Mononuclear cell (primary cell): ENCODE measurements around the gene AP5Z1. TPM values are rescaled to one million over a fixed set of nuclear protein-coding genes. Genes with fewer than 3 reads are reported as not detected.
A peak's percentile ranks its signal among the peaks of the same experiment; 100 is the strongest.

Experiments used
- H3K27me3 ChIP-seq: 2 replicates; pipeline ENCODE4 v1.6.0; 2011; ENCODE audit warnings: low read length, control low read depth; ENCODE audit not compliant: insufficient read depth
- H3K4me1 ChIP-seq: 2 replicates; pipeline ENCODE4 v1.5.1; 2011; ENCODE audit warnings: mild to moderate bottlenecking, low read length, control low read depth; ENCODE audit not compliant: insufficient read depth
- H3K4me3 ChIP-seq: 2 replicates; pipeline ENCODE4 v1.5.1; 2011; ENCODE audit warnings: mild to moderate bottlenecking, low read length, moderate library complexity
- H3K9me3 ChIP-seq: 2 replicates; pipeline ENCODE4 v1.5.1; 2011; ENCODE audit warnings: low read depth, mild to moderate bottlenecking, control low read depth, low read length
- total RNA-seq: library from RNA; depleted of rRNA; stranded (reverse); fragments of >200 nt; gene quantifications from one replicate; pipeline ENCODE4 v1.2.3, GENCODE V29; 2012

AP5Z1 gene
- total RNA-seq, 1 donor = 34.5 TPM

DNA sequence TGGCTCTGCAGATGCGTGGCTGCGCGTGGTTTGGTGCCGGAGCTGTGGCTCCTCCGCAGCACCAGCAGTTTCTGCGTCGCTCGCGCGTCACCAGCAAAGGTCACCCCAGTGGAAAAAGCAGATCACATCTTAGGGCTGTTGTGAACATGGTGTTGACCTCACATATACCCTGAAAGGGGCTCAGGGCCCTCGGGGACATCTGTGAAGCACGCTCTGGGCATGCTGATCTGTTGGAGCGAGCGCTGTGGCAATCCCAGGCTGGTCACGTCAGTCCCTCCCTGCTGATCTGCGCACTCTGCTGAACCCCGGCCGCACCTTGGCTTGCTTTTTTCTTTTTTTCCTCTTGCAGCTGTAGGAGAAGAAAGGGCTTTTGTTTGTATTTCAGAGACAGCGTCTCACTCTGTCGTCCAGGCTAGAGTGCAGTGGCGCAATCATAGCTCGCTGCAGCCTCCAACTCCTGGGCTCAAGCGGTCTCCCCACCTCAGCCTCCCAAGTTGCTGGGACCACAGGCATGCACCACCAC, 33.3 kb upstream of the AP5Z1 start:
- H3K4me3 ChIP-seq = no peak overlapping the region
- H3K27me3 ChIP-seq = no peaks in the 10 kb centered on the region
- peaks cover 65% of the 10 kb centered on the region for H3K4me1 ChIP-seq
- H3K9me3 ChIP-seq = no peaks in the 10 kb centered on the region

GRCh38 chr7:4742852-4743251, 32.6 kb upstream of the AP5Z1 start:
- Histone ChIP-seq H3K27me3 (no peaks in the 10 kb centered on the region), H3K4me1 (peaks cover 66% of the 10 kb centered on the region), H3K4me3 (no peak overlapping the region), H3K9me3 (no peaks in the 10 kb centered on the region)

DNA sequence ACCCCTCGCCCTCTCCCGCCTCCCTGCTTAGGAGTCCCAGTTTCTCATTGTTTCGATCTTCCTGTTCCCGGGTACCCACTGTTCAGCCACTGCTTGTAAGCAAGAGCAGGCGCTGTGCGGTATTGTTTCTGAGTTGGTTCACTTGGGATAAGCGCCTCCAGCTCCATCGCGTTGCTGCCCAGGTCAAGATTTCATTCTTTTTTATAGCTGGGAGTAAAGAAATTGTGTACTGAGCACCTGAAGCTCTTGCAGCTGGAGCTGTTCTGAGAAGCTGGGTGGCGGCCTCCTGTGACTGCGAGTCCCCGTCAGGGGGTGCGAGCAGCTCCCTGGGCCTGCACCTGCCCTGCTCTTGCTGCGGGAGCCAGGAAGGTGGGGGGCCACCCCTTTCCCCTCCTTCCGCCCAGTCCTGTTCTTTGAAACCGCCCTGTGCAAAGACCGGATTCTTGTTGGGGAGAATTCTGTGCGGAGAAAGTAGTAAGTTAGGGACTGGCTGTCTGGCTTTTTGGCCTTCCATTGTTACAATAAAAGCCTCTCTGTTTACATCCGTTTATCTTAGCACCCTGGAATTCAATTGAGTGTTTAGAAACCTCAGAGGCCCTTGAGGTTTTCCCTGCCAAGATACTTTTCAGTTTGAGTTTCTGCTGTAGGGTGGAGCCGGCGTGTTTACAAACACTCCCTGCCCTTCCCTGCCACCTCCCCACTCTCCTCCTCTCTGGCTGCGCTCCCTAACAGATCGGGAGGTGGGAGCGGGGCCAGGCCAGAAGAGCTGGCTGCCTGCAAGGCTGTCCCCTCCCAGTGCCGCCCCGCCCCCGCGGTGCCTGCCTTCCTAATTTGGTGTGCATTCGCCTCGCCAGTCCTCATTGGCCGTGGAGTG, 30.8 kb upstream of the AP5Z1 start:
- no peaks in the 10 kb centered on the region for H3K9me3 ChIP-seq
- H3K4me3 ChIP-seq = peak overlapping the region; percentile 34
- no peaks in the 10 kb centered on the region for H3K27me3 ChIP-seq
- H3K4me1 ChIP-seq = peaks cover 57% of the 10 kb centered on the region

DNA sequence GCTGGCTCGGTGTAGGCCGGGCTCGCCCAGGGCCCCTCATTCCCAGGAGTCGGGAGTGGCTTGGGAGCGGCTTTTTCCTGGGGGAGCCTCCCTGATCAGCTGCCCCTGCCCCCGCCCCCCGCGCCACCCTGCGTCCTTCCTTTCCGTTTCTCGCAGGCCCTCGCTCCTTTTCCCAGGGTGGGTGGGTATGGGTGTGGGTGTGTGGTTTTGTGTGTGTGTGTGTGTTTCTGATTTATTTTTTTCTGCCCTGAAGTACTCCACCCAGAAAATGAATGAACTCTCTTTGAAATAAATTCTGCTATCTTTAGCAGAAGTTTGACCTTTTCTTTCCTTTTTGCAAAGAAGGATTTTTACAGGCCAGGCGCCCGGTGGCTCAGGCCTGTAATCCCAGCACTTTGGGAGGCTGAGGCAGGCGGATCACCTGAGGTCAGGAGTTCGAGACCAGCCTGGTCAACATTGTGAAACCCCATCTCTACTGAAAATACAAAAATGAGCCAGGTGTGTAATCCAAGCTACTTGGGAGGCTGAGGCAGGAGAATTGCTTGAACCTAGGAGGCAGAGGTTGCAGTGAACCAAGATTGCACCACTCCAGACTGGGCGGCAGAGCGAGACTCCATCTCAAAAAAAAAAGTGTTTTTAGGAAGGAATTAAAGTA, 30.0 kb upstream of the AP5Z1 start:
- no peaks in the 10 kb centered on the region for H3K9me3 ChIP-seq
- no peaks in the 10 kb centered on the region for H3K27me3 ChIP-seq
- H3K4me3 ChIP-seq = peak overlapping the region; percentile 34
- H3K4me1 ChIP-seq = peaks cover 53% of the 10 kb centered on the region

DNA sequence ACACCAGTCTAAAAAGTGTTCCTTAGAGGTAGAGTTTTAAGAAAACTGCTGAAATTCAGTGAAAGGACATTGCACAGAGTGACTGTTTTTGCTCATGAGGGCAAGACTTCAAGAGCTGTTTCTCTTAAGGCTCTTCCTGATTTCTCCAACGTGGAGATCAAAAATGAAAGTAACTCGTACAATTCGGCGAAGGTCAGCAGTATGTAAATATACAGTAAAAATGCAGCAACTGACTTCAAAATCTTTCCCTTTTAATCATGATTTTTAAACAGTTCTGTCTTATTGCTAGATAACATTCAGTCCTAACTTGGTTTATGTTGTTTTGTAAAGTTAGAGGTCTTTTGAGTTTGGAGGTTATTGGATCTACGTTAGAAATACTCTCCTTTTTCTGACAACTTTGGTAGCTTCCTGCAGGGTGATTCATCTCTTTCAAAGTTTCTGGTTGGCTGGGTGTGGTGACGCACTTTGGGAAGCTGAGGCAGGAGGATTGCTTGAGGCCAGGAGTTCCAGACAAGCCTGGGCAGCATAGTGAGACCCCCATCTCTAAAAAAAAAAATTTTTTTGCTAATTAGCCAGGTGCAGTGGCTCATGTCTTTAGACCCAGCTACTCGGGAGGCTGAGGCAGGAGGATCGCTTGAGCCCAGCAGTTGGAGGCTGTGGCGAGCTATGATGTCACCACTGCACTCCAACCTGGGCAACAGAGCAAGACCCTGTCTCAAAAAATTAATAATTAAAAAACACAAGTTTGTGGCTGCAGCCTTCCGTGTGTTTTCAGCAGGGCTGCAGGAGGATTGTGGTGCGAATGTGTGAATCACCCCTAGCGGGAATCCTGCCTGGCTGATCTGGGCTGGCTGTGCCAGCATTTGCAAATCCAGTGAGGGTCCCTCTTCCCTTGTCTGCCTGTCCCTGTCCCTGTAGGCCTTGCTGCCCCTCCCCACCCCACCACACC, 29.2 kb upstream of the AP5Z1 start:
- Histone ChIP-seq H3K4me1 (peaks cover 53% of the 10 kb centered on the region), H3K27me3 (no peaks in the 10 kb centered on the region), H3K9me3 (no peaks in the 10 kb centered on the region), H3K4me3 (peak overlapping the region; percentile 34)

DNA sequence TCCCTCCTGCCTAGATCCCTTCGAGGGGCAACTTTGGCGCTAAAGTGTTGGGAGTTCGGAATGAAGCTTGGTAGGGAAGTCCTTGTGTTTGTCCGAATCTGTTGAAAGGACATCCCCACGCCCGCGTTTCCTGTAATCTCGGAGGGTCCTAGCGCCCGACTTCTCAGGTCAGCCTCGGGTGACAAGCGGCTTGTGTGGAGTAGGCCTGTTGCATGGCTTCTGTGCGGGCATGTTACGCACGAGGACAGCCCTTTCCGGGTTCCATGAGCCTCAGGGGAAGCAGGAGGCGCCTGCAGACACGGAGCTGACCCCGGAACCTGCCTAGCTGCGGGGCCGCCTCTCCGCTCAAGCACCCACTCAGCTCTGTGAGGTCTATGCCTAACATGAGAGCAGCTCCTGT, 28.4 kb upstream of the AP5Z1 start:
- no peaks in the 10 kb centered on the region for H3K9me3 ChIP-seq
- no peak overlapping the region for H3K4me3 ChIP-seq
- H3K27me3 ChIP-seq = no peaks in the 10 kb centered on the region
- peaks cover 53% of the 10 kb centered on the region for H3K4me1 ChIP-seq

DNA sequence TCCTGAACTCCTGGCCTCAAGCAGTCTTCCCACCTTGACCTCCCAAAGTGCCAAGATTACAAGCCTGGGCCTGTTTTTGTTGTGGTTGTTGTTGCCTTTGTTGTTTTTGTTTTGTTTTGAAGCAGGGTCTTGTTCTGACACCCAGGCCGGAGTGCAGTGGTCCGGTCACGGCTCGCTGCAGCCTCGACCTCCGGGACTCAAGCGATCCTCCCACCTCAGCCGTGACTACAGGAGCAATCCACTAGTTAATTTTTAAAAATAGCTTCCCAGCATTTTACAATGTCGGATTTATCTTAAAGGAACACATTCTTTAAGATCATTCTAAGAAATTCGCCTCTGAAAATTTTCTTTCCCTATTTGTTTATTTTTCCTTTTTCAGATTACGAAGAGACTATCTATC, 27.7 kb upstream of the AP5Z1 start:
- H3K4me1 ChIP-seq = peaks cover 53% of the 10 kb centered on the region
- H3K27me3 ChIP-seq = no peaks in the 10 kb centered on the region
- no peaks in the 10 kb centered on the region for H3K9me3 ChIP-seq
- no peak overlapping the region for H3K4me3 ChIP-seq

DNA sequence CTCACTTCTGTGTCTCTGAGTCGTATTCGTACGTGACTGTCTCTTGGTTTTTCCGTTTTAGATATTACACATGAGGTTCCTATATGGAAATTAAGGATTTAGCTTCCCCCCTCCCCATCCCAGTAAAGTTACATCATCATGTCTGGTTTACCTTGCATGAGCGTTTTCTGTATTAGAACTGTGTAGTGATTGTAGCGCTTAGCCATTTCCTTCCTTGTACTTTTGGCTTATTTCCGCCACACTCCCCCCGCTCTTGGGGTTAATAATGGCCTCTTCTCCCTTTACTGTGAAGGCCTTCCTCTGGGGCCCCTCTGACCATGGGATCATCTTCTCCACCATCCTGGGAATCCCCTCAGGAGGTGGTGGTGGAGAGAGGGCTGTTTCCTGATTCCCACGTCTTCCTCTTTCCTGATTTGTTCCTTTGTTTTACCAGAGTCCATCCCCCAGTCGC, 27.2 kb upstream of the AP5Z1 start:
- Histone ChIP-seq H3K4me3 (no peak overlapping the region), H3K4me1 (peaks cover 56% of the 10 kb centered on the region), H3K9me3 (no peaks in the 10 kb centered on the region), H3K27me3 (no peaks in the 10 kb centered on the region)

DNA sequence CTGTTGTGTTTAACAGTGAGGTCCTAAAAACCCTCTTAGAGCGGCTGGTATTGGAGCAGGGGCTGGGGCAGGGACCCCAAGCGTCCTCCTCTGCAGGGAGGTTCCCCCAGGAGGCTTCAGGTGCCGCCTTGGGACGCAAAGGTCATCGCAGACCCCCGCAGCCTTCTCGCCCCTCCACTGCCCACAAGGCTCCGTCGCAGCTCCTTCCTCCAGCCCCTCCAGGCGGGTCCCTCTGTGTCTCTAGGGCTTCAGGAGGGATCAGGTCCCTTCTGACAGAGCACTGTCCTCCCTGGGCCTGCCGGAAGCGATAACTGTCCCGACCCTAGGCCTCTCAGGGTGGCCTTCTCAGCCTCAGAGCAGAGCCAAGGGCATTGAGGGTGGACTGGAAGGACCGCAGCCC, 26.1 kb upstream of the AP5Z1 start:
- no peaks in the 10 kb centered on the region for H3K9me3 ChIP-seq
- no peaks in the 10 kb centered on the region for H3K27me3 ChIP-seq
- no peak overlapping the region for H3K4me3 ChIP-seq
- H3K4me1 ChIP-seq = peaks cover 55% of the 10 kb centered on the region

GRCh38 chr7:4749798-4750197, 25.6 kb upstream of the AP5Z1 start:
- Histone ChIP-seq H3K4me3 (no peak overlapping the region), H3K4me1 (peaks cover 50% of the 10 kb centered on the region), H3K27me3 (no peaks in the 10 kb centered on the region), H3K9me3 (no peaks in the 10 kb centered on the region)

DNA sequence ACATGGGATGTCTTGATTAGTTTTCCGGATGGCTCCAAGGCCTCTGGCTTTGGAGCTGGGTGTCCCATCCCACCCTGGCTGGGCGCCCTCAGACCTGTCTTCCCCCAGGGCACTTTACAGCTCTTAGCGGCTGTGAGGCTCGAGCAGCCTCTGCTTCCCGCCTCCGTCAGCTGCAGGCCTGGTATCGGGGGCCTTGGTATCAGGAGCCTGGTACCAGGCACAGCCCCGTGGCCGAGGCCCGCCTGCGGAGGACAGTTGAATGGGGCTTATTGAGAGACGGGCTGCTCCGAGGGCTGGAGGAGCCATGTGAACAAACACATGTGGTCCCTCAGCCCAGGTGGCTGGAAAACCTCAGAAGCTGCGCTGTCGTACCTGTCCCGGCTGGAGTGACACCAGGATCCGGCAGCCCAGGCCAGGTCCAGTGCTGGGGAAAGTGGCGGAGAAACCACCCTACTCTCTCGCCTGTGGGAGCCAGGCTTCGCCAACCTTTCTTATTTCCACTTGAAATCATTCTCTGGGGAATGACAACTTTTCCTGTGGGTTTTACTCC, 23.9 kb upstream of the AP5Z1 start:
- no peaks in the 10 kb centered on the region for H3K27me3 ChIP-seq
- H3K4me3 ChIP-seq = no peak overlapping the region
- no peaks in the 10 kb centered on the region for H3K9me3 ChIP-seq
- H3K4me1 ChIP-seq = peaks cover 34% of the 10 kb centered on the region

- Histone ChIP-seq H3K4me3 (no peak overlapping the region), H3K4me1 (peaks cover 12% of the 10 kb centered on the region), H3K27me3 (no peaks in the 10 kb centered on the region), H3K9me3 (no peaks in the 10 kb centered on the region)
Measured at GRCh38 chr7:4753598-4754432, 21.6 kb upstream of the AP5Z1 start.

GRCh38 chr7:4754433-4755010, 20.9 kb upstream of the AP5Z1 start:
- Histone ChIP-seq H3K27me3 (no peaks in the 10 kb centered on the region), H3K4me3 (no peak overlapping the region), H3K4me1 (peaks cover 12% of the 10 kb centered on the region), H3K9me3 (no peaks in the 10 kb centered on the region)
